Gastroesophageal sphincter (tissue), 3 donors: ENCODE measurements around the gene RFX3.

Source experiments
- CTCF ChIP-seq, 4 experiments: fragments of 200-600 bp in 2 of 4; fragments of 450-650 bp in 2 of 4; sonication (generic) in 1 of 4; IDR thresholded peaks; one replicate each; pipeline ENCODE4 v1.5.1; 2017 to 2019; ENCODE audit warnings: antibody characterized with exemption in 4 of 4, mild to moderate bottlenecking in 2 of 4, moderate library complexity in 2 of 4
- EP300 ChIP-seq: sonication (generic); formaldehyde crosslinking; IDR thresholded peaks from one replicate; pipeline ENCODE4 v1.6.1; 2017; ENCODE audit warnings: antibody characterized with exemption, mild to moderate bottlenecking
- POLR2A ChIP-seq, 2 donors: fragments of 450-650 bp; IDR thresholded peaks; one replicate each; pipeline ENCODE4 v1.6.1; 2017; ENCODE audit warnings: antibody characterized with exemption in 2 of 2, mild to moderate bottlenecking in 2 of 2, moderate library complexity in 1 of 2
- POLR2AphosphoS5 ChIP-seq: sonication (generic); formaldehyde crosslinking; IDR thresholded peaks from one replicate; pipeline ENCODE4 v1.6.1; 2017; ENCODE audit warnings: antibody characterized with exemption

- TF ChIP-seq POLR2A (IDR thresholded peaks at IDR 0.05) (no peak), CTCF (IDR thresholded peaks at IDR 0.05) (no peak), EP300 (no peak), POLR2AphosphoS5 (no peak)
These were observed 334.1 kb downstream of the RFX3 start for GRCh38 chr9:3191715-3192114.
